Astrocyte of the cerebellum (primary cell): Measurements from ENCODE around the gene KDM4B.

Experiments used
- DNase-seq: peaks from one replicate; pipeline ENCODE4 v3.0.0-alpha.2; 2011; ENCODE audit warnings: low read depth
- H3K4me3 ChIP-seq: 2 replicates; pipeline ENCODE4 v1.5.1; 2011; ENCODE audit warnings: mild to moderate bottlenecking, low read depth, low read length, moderate library complexity
- CTCF ChIP-seq: IDR thresholded peaks from 2 replicates; pipeline ENCODE4 v1.5.1; 2012; ENCODE audit warnings: low read length, low read depth, moderate library complexity, mild to moderate bottlenecking; ENCODE audit errors: missing control alignments
- in situ Hi-C: cut with HindIII; loops from 2 replicates; pipeline ENCODE4 v1.10.0; 2017; ENCODE audit warnings: low sequenced_read_pairs

The KDM4B gene

GRCh38 chr19:5011476-5012238 lies 42.7 kb downstream of the KDM4B start:
- no peak for DNase-seq
- in situ Hi-C loops: no loop called here
- H3K4me3 ChIP-seq: no peak overlapping the region
- TF ChIP-seq CTCF: no peak

GRCh38 chr19:5012688-5013457 lies 44.0 kb downstream of the KDM4B start:
- DNase-seq: no peak
- in situ Hi-C loops: no loop called here
- H3K4me3 ChIP-seq: no peak overlapping the region
- no peak for TF ChIP-seq CTCF

DNA sequence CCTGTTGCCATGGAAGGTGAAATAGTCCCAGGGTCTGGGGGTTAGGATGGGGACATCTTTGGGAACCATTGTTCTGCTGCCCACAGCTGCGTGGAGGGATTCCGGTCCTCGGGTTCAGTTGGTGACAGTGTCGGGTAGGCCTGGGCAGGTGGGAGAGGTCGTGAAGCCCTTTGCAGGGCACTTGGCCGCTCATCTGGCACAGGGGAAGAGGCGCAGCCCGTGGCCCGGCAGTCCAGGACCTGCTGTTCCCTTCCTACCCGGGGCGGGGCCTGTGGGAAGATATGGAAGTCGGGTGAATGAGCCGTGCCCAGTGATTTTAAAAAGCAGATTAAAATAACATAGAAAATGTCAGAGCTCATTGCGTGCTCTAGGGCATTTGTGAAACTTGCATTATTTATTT lies 44.8 kb downstream of the KDM4B start:
- no peak for DNase-seq
- in situ Hi-C loops: no loop called here
- H3K4me3 ChIP-seq: no peak overlapping the region
- TF ChIP-seq CTCF: no peak

GRCh38 chr19:5014941-5015340 lies 46.0 kb downstream of the KDM4B start:
- no peak for TF ChIP-seq CTCF
- DNase-seq: no peak
- in situ Hi-C loops: no loop called here
- H3K4me3 ChIP-seq: no peak overlapping the region

DNA sequence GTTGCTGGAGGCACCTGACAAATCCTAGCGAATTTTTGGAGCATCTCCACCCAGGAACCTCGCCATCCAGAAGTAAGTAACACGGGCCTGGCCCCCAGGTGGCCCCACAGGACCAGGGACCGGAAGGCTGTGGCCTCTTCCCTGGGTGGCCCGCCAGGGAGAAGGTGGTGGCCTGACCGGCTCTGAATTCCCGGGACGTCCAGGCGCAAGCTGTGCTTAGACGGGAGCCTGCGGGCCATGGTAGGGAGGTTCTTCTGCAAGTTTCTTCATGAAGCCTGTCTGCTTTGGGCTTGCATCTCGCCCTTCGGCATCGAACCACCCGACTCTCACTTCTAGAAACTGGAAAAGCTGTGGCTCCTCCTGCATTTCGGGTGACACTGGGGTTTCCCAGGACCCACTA lies 47.4 kb downstream of the KDM4B start:
- in situ Hi-C loops: no loop called here
- DNase-seq: no peak
- no peak overlapping the region for H3K4me3 ChIP-seq
- TF ChIP-seq CTCF: no peak

DNA sequence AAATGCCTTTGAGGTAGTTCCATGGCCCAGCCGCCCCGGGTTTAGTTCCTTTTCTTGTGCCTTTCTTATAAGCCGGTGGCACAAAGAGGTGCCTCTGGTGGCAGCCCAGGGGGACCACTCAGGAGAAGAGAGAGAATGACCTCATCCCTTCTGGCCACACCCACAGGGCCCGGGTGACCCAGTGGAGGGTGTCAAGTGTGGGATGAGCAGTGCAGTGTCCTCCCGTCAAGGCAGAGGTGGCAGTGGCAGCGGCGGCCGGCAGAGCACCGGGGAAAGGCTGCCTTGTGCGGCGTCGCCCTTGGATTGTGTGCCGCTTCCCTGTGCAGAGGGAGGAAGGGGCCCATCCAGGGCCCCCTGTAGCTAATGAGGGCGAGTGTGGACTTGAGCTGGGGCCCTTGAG lies 47.9 kb downstream of the KDM4B start:
- H3K4me3 ChIP-seq: no peak overlapping the region
- no peak for DNase-seq
- in situ Hi-C loops: no loop called here
- TF ChIP-seq CTCF: no peak
